Endothelial cell of umbilical vein (primary cell): Measurements from ENCODE around the gene MSRB2. TPM values are rescaled to one million over a fixed set of nuclear protein-coding genes. Genes with fewer than 3 reads are reported as not detected.

Source experiments
- BruUV-seq: library from RNA; stranded (reverse); fragments of 400-500 nt; replicated peaks from 2 replicates; lab custom pipeline; 2021; lab: Mats Ljungman, UMichigan
- CTCF ChIA-PET: fragments of 300-600, 350-600 bp; sonication (Branson Sonifier 250); formaldehyde crosslinking; loops from one replicate; lab custom pipeline; 2021; ENCODE audit warnings: antibody characterized with exemption, inconsistent platforms; lab: Charles Lee
- POLR2A ChIA-PET: fragments of 300-600, 350-600 bp; sonication (Branson Sonifier 250); formaldehyde crosslinking; loops from one replicate; lab custom pipeline; 2021; ENCODE audit warnings: antibody characterized with exemption, inconsistent platforms; lab: Charles Lee
- DNase-seq: peaks from one replicate; pipeline ENCODE4 v3.0.0-alpha.2; 2011; ENCODE audit warnings: low read depth, low spot score
- FAIRE-seq: peaks from 2 replicates; lab custom pipeline; 2011; peaks lifted over from hg19 to GRCh38; lab: Jason Lieb, UNC
- H2AFZ ChIP-seq: 2 replicates; pipeline ENCODE4 v1.6.0; 2012; ENCODE audit warnings: low read depth, low read length, control low read depth, inconsistent platforms
- H3K27ac ChIP-seq: 2 replicates; pipeline ENCODE4 v1.5.1; 2011; ENCODE audit warnings: low read depth, mild to moderate bottlenecking, control low read depth, low read length, moderate library complexity; ENCODE audit not compliant: insufficient read depth
- H3K27me3 ChIP-seq, 2 experiments: 2 replicates each; pipeline versions ENCODE4 v1.6.0 to v1.6.1; 2011; ENCODE audit warnings: low read length in 2 of 2, mixed read lengths in 1 of 2; ENCODE audit not compliant: control insufficient read depth in 2 of 2, insufficient read depth in 2 of 2
- H3K36me3 ChIP-seq, 2 experiments: 2 replicates in 1 of 2; 3 replicates in 1 of 2; pipeline ENCODE4 v1.5.1; 2011; ENCODE audit warnings: low read length in 2 of 2, mild to moderate bottlenecking in 1 of 2, moderate library complexity in 1 of 2; ENCODE audit not compliant: control insufficient read depth in 2 of 2, insufficient read depth in 2 of 2; ENCODE audit errors: extremely low read depth in 1 of 2
- H3K4me1 ChIP-seq: 3 replicates; pipeline ENCODE4 v1.5.1; 2011; ENCODE audit warnings: mild to moderate bottlenecking, low read length; ENCODE audit not compliant: control insufficient read depth, insufficient read depth; ENCODE audit errors: extremely low read depth
- H3K4me2 ChIP-seq: 2 replicates; pipeline ENCODE4 v1.6.1; 2011; ENCODE audit warnings: low read length, control low read depth, mixed read lengths; ENCODE audit not compliant: insufficient read depth
- H3K4me3 ChIP-seq, 3 experiments: fragments of 200-600 bp in 1 of 3; sonication (generic), shearing (Covaris generic) in 1 of 3; replicated peaks in 1 of 3; 2 replicates each; pipeline ENCODE4 v1.5.1; 2011 to 2016; ENCODE audit warnings: control low read depth in 3 of 3, low read length in 3 of 3, mild to moderate bottlenecking in 2 of 3, inconsistent platforms in 1 of 3, low read depth in 1 of 3, moderate library complexity in 1 of 3; ENCODE audit not compliant: insufficient read depth in 1 of 3
- H3K79me2 ChIP-seq: 2 replicates; pipeline ENCODE4 v1.6.0; 2012; ENCODE audit warnings: low read length, inconsistent platforms; ENCODE audit not compliant: control insufficient read depth, insufficient read depth
- H3K9ac ChIP-seq: replicated peaks from 2 replicates; pipeline ENCODE3; 2011; ENCODE audit warnings: low read length, control low read depth; ENCODE audit not compliant: insufficient read depth; ENCODE audit errors: extremely low read depth
- H3K9me1 ChIP-seq: replicated peaks from 3 replicates; pipeline ENCODE4 v1.6.0; 2011; ENCODE audit warnings: mild to moderate bottlenecking, low read length; ENCODE audit not compliant: control insufficient read depth, insufficient read depth; ENCODE audit errors: extremely low read depth
- H3K9me3 ChIP-seq: replicated peaks from 2 replicates; pipeline ENCODE4 v1.5.1; 2012; ENCODE audit warnings: low read length, inconsistent platforms; ENCODE audit not compliant: control insufficient read depth, insufficient read depth
- H4K20me1 ChIP-seq: replicated peaks from 2 replicates; pipeline ENCODE3; 2011; ENCODE audit warnings: mild to moderate bottlenecking, low read length; ENCODE audit not compliant: control insufficient read depth, insufficient read depth; ENCODE audit errors: extremely low read depth
- EZH2 ChIP-seq: IDR thresholded peaks from 2 replicates; pipeline ENCODE4 v1.6.1; 2012; ENCODE audit warnings: borderline replicate concordance, low read depth, mild to moderate bottlenecking, moderate library complexity, low read length, inconsistent platforms; ENCODE audit not compliant: severe bottlenecking
- FOS ChIP-seq: IDR thresholded peaks from 2 replicates; pipeline ENCODE4 v1.6.1; 2011; ENCODE audit warnings: mild to moderate bottlenecking, low read length, moderate library complexity, borderline replicate concordance; ENCODE audit not compliant: insufficient read depth
- GATA2 ChIP-seq: IDR thresholded peaks from 2 replicates; pipeline ENCODE4 v1.7.0; 2011; ENCODE audit warnings: low read depth, mild to moderate bottlenecking, moderate library complexity, mixed read lengths, low read length; ENCODE audit not compliant: insufficient read length, insufficient read depth
- JUN ChIP-seq: IDR thresholded peaks from 2 replicates; pipeline ENCODE4 v1.6.1; 2011; ENCODE audit warnings: borderline replicate concordance, low read depth; ENCODE audit not compliant: insufficient read length, insufficient read depth
- MAX ChIP-seq: IDR thresholded peaks from 2 replicates; pipeline ENCODE4 v1.6.1; 2011; ENCODE audit not compliant: insufficient read depth, insufficient read length
- MYC ChIP-seq: IDR thresholded peaks from one replicate; pipeline ENCODE4 v1.6.1; 2011; ENCODE audit warnings: mild to moderate bottlenecking, low read depth, low read length
- POLR2A ChIP-seq: IDR thresholded peaks from 2 replicates; pipeline ENCODE4 v1.6.1; 2012; ENCODE audit warnings: low read depth, mild to moderate bottlenecking, control low read depth, low read length
- POLR2AphosphoS5 ChIP-seq: IDR thresholded peaks from 2 replicates; pipeline ENCODE4 v1.6.1; 2012; ENCODE audit warnings: low read depth, mild to moderate bottlenecking, control low read depth, low read length, moderate library complexity; ENCODE audit not compliant: insufficient read depth
- dilution Hi-C: fragments of 300-500 bp; cut with MboI; formaldehyde crosslinking; loops from one replicate; pipeline ENCODE4 v1.15.0; 2019; ENCODE audit warnings: low sequenced_read_pairs; ENCODE audit not compliant: extremely low pct_ligation_motif_present
- intact Hi-C: fragments of 100-400 bp; cut with micrococcal nuclease; formaldehyde crosslinking; loops from one replicate; pipeline ENCODE4 v1.10.0; 2022
- polyA plus RNA-seq, 4 experiments: library from polyadenylated mRNA; depleted of rRNA in 3 of 4; stranded (reverse) in 3 of 4; unstranded in 1 of 4; fragments of >200 nt; gene quantifications; 2 replicates each; pipeline versions ENCODE4 v1.2.1 to v1.2.3, GENCODE V29; 2011 to 2012; ENCODE audit warnings: missing spikeins in 1 of 4
- total RNA-seq: library from RNA; stranded (reverse); gene quantifications from 2 replicates; pipeline ENCODE4 v1.2.3, GENCODE V29; 2021
- TF ChIP-seq, protein P1 (sequence below), 2 donors: IDR thresholded peaks; 1 replicate in 1 of 2; 2 replicates in 1 of 2; pipeline ENCODE4 v1.5.1; 2011; ENCODE audit warnings: low read length in 2 of 2, mild to moderate bottlenecking in 2 of 2, moderate library complexity in 2 of 2, control low read depth in 1 of 2, inconsistent platforms in 1 of 2, low read depth in 1 of 2; ENCODE audit not compliant: insufficient read depth in 1 of 2; ENCODE audit errors: extremely low read depth in 1 of 2

Gene MSRB2
- total and polyA plus RNA-seq, 2 donors (not counting 3 experiments of a cell fraction or from before 2014, with no cell fraction given): 16.2 to 20.6 TPM

DNA sequence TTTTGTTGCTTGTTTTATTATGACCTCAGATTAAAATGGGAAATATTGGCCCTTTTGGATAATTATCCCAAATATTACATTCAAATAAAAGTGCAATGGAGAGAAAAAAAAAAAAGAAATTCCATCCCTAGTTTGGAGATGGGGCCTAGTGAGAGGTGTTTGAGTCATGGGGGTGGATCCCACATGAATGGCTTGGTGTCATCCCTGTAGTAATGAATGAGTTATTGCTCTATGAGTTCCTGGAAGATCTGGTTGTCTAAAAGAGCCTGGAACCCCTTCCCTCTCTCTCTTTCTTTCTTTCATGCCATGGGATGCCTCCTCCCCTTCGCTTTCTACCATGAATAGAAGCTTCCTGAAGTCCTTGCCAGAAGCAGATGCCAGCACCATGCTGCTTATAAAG lies 44.3 kb downstream of the MSRB2 start:
- Histone ChIP-seq H3K4me3 (no peak overlapping the region), H3K36me3 (no peaks in the 10 kb centered on the region), H3K4me2 (no peak overlapping the region), H3K27me3 (no peaks in the 10 kb centered on the region), H3K9me3 (no peaks in the 10 kb centered on the region), H3K4me1 (no peaks in the 10 kb centered on the region), H4K20me1 (no peaks in the 10 kb centered on the region), H3K9me1 (no peaks in the 10 kb centered on the region), H3K9ac (no peak overlapping the region), H2AFZ (no peak overlapping the region), H3K27ac (no peak overlapping the region), H3K79me2 (no peaks in the 10 kb centered on the region)
- TF ChIP-seq, protein P1, sequence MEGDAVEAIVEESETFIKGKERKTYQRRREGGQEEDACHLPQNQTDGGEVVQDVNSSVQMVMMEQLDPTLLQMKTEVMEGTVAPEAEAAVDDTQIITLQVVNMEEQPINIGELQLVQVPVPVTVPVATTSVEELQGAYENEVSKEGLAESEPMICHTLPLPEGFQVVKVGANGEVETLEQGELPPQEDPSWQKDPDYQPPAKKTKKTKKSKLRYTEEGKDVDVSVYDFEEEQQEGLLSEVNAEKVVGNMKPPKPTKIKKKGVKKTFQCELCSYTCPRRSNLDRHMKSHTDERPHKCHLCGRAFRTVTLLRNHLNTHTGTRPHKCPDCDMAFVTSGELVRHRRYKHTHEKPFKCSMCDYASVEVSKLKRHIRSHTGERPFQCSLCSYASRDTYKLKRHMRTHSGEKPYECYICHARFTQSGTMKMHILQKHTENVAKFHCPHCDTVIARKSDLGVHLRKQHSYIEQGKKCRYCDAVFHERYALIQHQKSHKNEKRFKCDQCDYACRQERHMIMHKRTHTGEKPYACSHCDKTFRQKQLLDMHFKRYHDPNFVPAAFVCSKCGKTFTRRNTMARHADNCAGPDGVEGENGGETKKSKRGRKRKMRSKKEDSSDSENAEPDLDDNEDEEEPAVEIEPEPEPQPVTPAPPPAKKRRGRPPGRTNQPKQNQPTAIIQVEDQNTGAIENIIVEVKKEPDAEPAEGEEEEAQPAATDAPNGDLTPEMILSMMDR (IDR thresholded peaks at IDR 0.05; ENCODE audit: extremely low read depth in 1 of 2, insufficient read depth in 1 of 2, low read depth in 1 of 2, low read length in 2 of 2): no peak
- no peak for TF ChIP-seq FOS
- TF ChIP-seq MYC: no peak
- no peak for TF ChIP-seq MAX
- TF ChIP-seq POLR2AphosphoS5: no peak
- no peak for TF ChIP-seq GATA2
- TF ChIP-seq POLR2A: no peak
- no peak for TF ChIP-seq EZH2
- no peak for TF ChIP-seq JUN
- dilution Hi-C loops (no loop called here), intact Hi-C loops (no loop called here)
- ChIA-PET POLR2A (no interaction called here), CTCF (no interaction called here)
- no TSS peak for BruUV-seq
- no peak for FAIRE-seq
- DNase-seq: no peak
